ENCODE measurements around the gene GATA2.

The GATA2 gene

GRCh38 chr3:128458746-128459460, 34.1 kb downstream of the GATA2 start:
- H3K4me3 ChIP-seq (ENCODE audit: low read length) = no peak overlapping the region
- H3K27ac ChIP-seq (ENCODE audit: low read length) = no peak overlapping the region
- no peak overlapping the region for H3K9ac ChIP-seq (ENCODE audit: low read depth, low read length)
- peaks cover 42% of the 10 kb centered on the region for H3K27me3 ChIP-seq (ENCODE audit: insufficient read depth, low read length)
- no peaks in the 10 kb centered on the region for H3K4me1 ChIP-seq (ENCODE audit: insufficient read depth, low read length)
- H3K9me3 ChIP-seq (ENCODE audit: insufficient read depth, low read depth, low read length) = no peaks in the 10 kb centered on the region
- H3K36me3 ChIP-seq (ENCODE audit: insufficient read depth, low read depth, low read length) = no peaks in the 10 kb centered on the region

- Histone ChIP-seq H3K36me3 (ENCODE audit: insufficient read depth, low read depth, low read length) (no peaks in the 10 kb centered on the region), H3K27me3 (ENCODE audit: insufficient read depth, low read length) (peaks cover 40% of the 10 kb centered on the region), H3K4me3 (ENCODE audit: low read length) (no peak overlapping the region), H3K4me1 (ENCODE audit: insufficient read depth, low read length) (no peaks in the 10 kb centered on the region), H3K27ac (ENCODE audit: low read length) (no peak overlapping the region), H3K9ac (ENCODE audit: low read depth, low read length) (no peak overlapping the region), H3K9me3 (ENCODE audit: insufficient read depth, low read depth, low read length) (no peaks in the 10 kb centered on the region)
These were observed 35.1 kb downstream of the GATA2 start for GRCh38 chr3:128457937-128458336.

DNA sequence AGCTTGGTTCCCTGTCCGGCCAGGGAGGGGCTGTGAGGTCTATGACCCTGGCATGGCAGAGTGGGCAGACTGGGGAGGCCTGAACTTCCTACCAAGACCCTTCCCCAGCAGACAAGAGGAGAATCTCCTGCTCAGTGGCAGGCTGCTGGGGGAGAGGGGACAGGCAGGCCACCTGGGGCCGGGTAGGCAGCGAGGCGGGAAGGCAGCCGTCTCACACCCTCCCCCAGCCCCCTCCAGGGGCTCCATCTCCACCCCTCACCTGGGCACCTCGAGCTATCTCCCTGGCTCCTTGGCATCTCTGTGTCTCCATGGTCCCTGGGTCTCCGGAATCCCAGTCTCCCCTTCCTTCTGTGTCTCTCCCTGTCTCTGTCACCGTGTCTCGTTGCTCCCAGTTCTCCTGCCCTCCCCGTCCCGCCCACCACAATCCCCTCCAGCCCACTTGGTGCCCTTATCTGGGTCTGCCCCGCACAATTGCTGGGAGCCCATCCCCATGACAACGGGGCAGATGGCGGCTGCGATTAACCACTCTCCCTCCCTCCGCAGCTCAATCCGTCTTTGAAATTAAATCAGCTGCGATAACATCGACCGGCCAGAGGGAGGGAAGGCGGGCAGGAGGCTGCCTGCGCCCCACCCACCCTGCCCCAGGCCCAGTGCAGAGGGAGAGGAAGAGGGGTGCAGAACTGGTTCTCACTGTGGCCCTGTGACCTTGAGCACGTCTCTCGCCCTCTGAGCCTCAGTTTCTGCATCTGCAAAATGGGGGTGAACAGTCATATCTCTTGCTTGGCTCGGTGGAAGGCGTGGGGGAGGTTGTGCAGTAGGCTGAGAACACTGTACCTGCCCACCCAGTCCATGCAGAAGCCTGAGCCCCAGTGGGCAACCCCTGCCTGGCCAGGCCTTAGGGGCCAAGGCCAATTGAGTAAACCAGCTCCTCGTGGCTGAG, 36.0 kb downstream of the GATA2 start:
- Histone ChIP-seq H3K27me3 (ENCODE audit: insufficient read depth, low read length) (peaks cover 40% of the 10 kb centered on the region), H3K9me3 (ENCODE audit: insufficient read depth, low read depth, low read length) (no peaks in the 10 kb centered on the region), H3K4me3 (ENCODE audit: low read length) (no peak overlapping the region), H3K9ac (ENCODE audit: low read depth, low read length) (no peak overlapping the region), H3K27ac (ENCODE audit: low read length) (no peak overlapping the region), H3K4me1 (ENCODE audit: insufficient read depth, low read length) (no peaks in the 10 kb centered on the region), H3K36me3 (ENCODE audit: insufficient read depth, low read depth, low read length) (no peaks in the 10 kb centered on the region)

GRCh38 chr3:128455786-128456748, 36.9 kb downstream of the GATA2 start:
- no peak overlapping the region for H3K9ac ChIP-seq (ENCODE audit: low read depth, low read length)

DNA sequence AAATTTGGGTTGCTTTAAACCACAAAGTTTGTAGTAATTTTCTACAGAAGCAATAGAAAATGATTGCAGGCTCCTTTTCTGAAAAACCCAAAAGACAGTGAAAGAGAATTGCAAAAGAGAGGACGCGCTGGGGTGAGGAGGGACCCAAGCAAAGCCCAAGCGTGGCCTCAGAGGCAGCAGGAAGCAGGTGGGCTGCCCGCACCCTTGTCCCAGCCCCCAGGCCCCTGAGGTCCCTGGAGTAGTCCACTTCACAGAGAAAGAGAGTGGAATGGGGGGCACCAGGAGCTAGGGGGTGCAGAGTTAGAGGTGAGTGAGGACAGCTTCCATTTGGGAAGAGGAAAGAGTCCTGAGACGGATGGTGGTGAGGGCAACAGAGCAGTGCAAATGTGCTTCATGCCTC, 37.9 kb downstream of the GATA2 start:
- Histone ChIP-seq H3K4me1 (ENCODE audit: insufficient read depth, low read length) (no peaks in the 10 kb centered on the region), H3K9ac (ENCODE audit: low read depth, low read length) (no peak overlapping the region), H3K27ac (ENCODE audit: low read length) (no peak overlapping the region), H3K9me3 (ENCODE audit: insufficient read depth, low read depth, low read length) (no peaks in the 10 kb centered on the region), H3K4me3 (ENCODE audit: low read length) (no peak overlapping the region), H3K36me3 (ENCODE audit: insufficient read depth, low read depth, low read length) (no peaks in the 10 kb centered on the region), H3K27me3 (ENCODE audit: insufficient read depth, low read length) (peaks cover 40% of the 10 kb centered on the region)

More at GRCh38 chr3:128455786-128456748, 36.9 kb downstream of the GATA2 start:
- no peaks in the 10 kb centered on the region for H3K36me3 ChIP-seq (ENCODE audit: insufficient read depth, low read depth, low read length)
- H3K4me1 ChIP-seq (ENCODE audit: insufficient read depth, low read length) = no peaks in the 10 kb centered on the region
- peaks cover 40% of the 10 kb centered on the region for H3K27me3 ChIP-seq (ENCODE audit: insufficient read depth, low read length)
- H3K9me3 ChIP-seq (ENCODE audit: insufficient read depth, low read depth, low read length) = no peaks in the 10 kb centered on the region
- H3K27ac ChIP-seq (ENCODE audit: low read length) = no peak overlapping the region
- H3K4me3 ChIP-seq (ENCODE audit: low read length) = no peak overlapping the region

DNA sequence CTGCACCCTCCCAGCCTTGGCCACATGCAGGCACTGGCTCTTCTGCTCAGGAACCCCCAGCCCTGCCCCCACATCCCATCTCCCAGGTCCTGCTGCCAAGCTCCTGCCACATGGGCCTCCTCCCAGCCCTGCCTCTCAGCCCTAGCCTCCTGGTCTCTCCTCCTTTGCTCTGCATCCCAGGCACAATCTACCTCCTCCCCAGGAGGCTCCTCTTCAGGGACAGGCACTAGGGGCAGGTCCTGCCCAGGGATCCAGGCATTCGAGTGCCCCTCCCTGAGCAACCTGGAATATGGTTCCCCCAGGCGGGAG, 38.7 kb downstream of the GATA2 start:
- peaks cover 35% of the 10 kb centered on the region for H3K27me3 ChIP-seq (ENCODE audit: insufficient read depth, low read length)
- no peak overlapping the region for H3K9ac ChIP-seq (ENCODE audit: low read depth, low read length)
- no peaks in the 10 kb centered on the region for H3K4me1 ChIP-seq (ENCODE audit: insufficient read depth, low read length)
- H3K9me3 ChIP-seq (ENCODE audit: insufficient read depth, low read depth, low read length) = no peaks in the 10 kb centered on the region
- H3K27ac ChIP-seq (ENCODE audit: low read length) = no peak overlapping the region
- H3K36me3 ChIP-seq (ENCODE audit: insufficient read depth, low read depth, low read length) = no peaks in the 10 kb centered on the region
- H3K4me3 ChIP-seq (ENCODE audit: low read length) = no peak overlapping the region

GRCh38 chr3:128453501-128454309, 39.3 kb downstream of the GATA2 start:
- Histone ChIP-seq H3K27me3 (ENCODE audit: insufficient read depth, low read length) (peaks cover 34% of the 10 kb centered on the region), H3K9me3 (ENCODE audit: insufficient read depth, low read depth, low read length) (no peaks in the 10 kb centered on the region), H3K9ac (ENCODE audit: low read depth, low read length) (no peak overlapping the region), H3K27ac (ENCODE audit: low read length) (no peak overlapping the region), H3K4me3 (ENCODE audit: low read length) (no peak overlapping the region), H3K36me3 (ENCODE audit: insufficient read depth, low read depth, low read length) (no peaks in the 10 kb centered on the region), H3K4me1 (ENCODE audit: insufficient read depth, low read length) (no peaks in the 10 kb centered on the region)

GRCh38 chr3:128452678-128453275, 40.2 kb downstream of the GATA2 start:
- Histone ChIP-seq H3K27ac (ENCODE audit: low read length) (no peak overlapping the region), H3K4me3 (ENCODE audit: low read length) (no peak overlapping the region), H3K36me3 (ENCODE audit: insufficient read depth, low read depth, low read length) (no peaks in the 10 kb centered on the region), H3K9me3 (ENCODE audit: insufficient read depth, low read depth, low read length) (no peaks in the 10 kb centered on the region), H3K9ac (ENCODE audit: low read depth, low read length) (no peak overlapping the region), H3K27me3 (ENCODE audit: insufficient read depth, low read length) (peaks cover 34% of the 10 kb centered on the region), H3K4me1 (ENCODE audit: insufficient read depth, low read length) (no peaks in the 10 kb centered on the region)

GRCh38 chr3:128452120-128452519, 40.9 kb downstream of the GATA2 start:
- Histone ChIP-seq H3K4me3 (ENCODE audit: low read length) (no peak overlapping the region), H3K36me3 (ENCODE audit: insufficient read depth, low read depth, low read length) (no peaks in the 10 kb centered on the region), H3K9me3 (ENCODE audit: insufficient read depth, low read depth, low read length) (no peaks in the 10 kb centered on the region), H3K9ac (ENCODE audit: low read depth, low read length) (no peak overlapping the region), H3K27me3 (ENCODE audit: insufficient read depth, low read length) (peaks cover 35% of the 10 kb centered on the region), H3K27ac (ENCODE audit: low read length) (no peak overlapping the region), H3K4me1 (ENCODE audit: insufficient read depth, low read length) (no peaks in the 10 kb centered on the region)

- Histone ChIP-seq H3K4me1 (ENCODE audit: insufficient read depth, low read length) (no peaks in the 10 kb centered on the region), H3K36me3 (ENCODE audit: insufficient read depth, low read depth, low read length) (no peaks in the 10 kb centered on the region), H3K27ac (ENCODE audit: low read length) (no peak overlapping the region), H3K4me3 (ENCODE audit: low read length) (no peak overlapping the region), H3K9ac (ENCODE audit: low read depth, low read length) (no peak overlapping the region), H3K9me3 (ENCODE audit: insufficient read depth, low read depth, low read length) (no peaks in the 10 kb centered on the region), H3K27me3 (ENCODE audit: insufficient read depth, low read length) (peaks cover 16% of the 10 kb centered on the region)
These were observed 43.8 kb downstream of the GATA2 start for GRCh38 chr3:128449111-128449638.
